GM23338 (cell line): ENCODE results near the gene KLHL12. TPM values are rescaled to one million over a fixed set of nuclear protein-coding genes. Genes with fewer than 3 reads are reported as not detected.

Source experiments
- ATAC-seq: fragments of 200-7000 bp; cut with Tn5 transposase; 3 replicates; pipeline ENCODE4 v1.9.1; 2020
- DNase-seq: peaks from one replicate; pipeline ENCODE4 v3.0.0-alpha.2; 2015; ENCODE audit warnings: low spot score
- H2AFZ ChIP-seq: fragments of 200-600 bp; sonication (generic); 2 replicates; pipeline ENCODE4 v1.8.0; 2016; ENCODE audit warnings: antibody characterized with exemption, mild to moderate bottlenecking, moderate library complexity
- H3F3A ChIP-seq: fragments of 200-600 bp; sonication (generic); replicated peaks from 2 replicates; pipeline ENCODE4 v1.8.0; 2017; ENCODE audit warnings: antibody characterized with exemption, mixed run types, low read depth
- H3K27ac ChIP-seq: fragments of 200-600 bp; sonication (generic); 2 replicates; pipeline ENCODE4 v1.6.1; 2016; ENCODE audit warnings: low read depth
- H3K27me3 ChIP-seq: fragments of 200-600 bp; sonication (generic); 2 replicates; pipeline ENCODE4 v1.8.0; 2016; ENCODE audit warnings: mild to moderate bottlenecking, mixed run types, moderate library complexity; ENCODE audit not compliant: insufficient read depth
- H3K36me3 ChIP-seq: fragments of 200-600 bp; sonication (generic); 2 replicates; pipeline ENCODE4 v1.8.0; 2016; ENCODE audit warnings: mild to moderate bottlenecking; ENCODE audit not compliant: insufficient read depth
- H3K4me1 ChIP-seq: fragments of 200-600 bp; sonication (generic); 2 replicates; pipeline ENCODE4 v1.8.0; 2016; ENCODE audit warnings: mild to moderate bottlenecking, moderate library complexity; ENCODE audit not compliant: insufficient read depth
- H3K4me2 ChIP-seq: fragments of 200-600 bp; sonication (generic); 2 replicates; pipeline ENCODE4 v1.7.1; 2017; ENCODE audit warnings: mixed run types
- H3K4me3 ChIP-seq: fragments of 200-600 bp; sonication (generic); 2 replicates; pipeline ENCODE4 v1.6.1; 2016; ENCODE audit warnings: mixed run types
- H3K79me2 ChIP-seq: fragments of 200-600 bp; sonication (generic); replicated peaks from 2 replicates; pipeline ENCODE4 v1.8.0; 2017; ENCODE audit warnings: mild to moderate bottlenecking; ENCODE audit not compliant: insufficient read depth
- H3K9me2 ChIP-seq: fragments of 200-600 bp; sonication (generic); 2 replicates; pipeline ENCODE4 v1.8.0; 2017; ENCODE audit not compliant: insufficient read depth
- H4K20me1 ChIP-seq: fragments of 200-600 bp; sonication (generic); replicated peaks from 2 replicates; pipeline ENCODE4 v1.8.0; 2017; ENCODE audit warnings: mild to moderate bottlenecking; ENCODE audit not compliant: insufficient read depth
- H3K27ac Mint-ChIP-seq: 2 replicates; pipeline ENCODE4 v1.8.0; 2020; ENCODE audit warnings: inconsistent platforms, mild to moderate bottlenecking, moderate library complexity, mixed read lengths
- H3K27me3 Mint-ChIP-seq: 3 replicates; pipeline ENCODE4 v1.8.0; 2022; ENCODE audit warnings: low read depth, mild to moderate bottlenecking, moderate library complexity, mixed read lengths, inconsistent platforms; ENCODE audit not compliant: insufficient read depth, poor library complexity
- H3K36me3 Mint-ChIP-seq: 3 replicates; pipeline ENCODE4 v1.8.0; 2021; ENCODE audit warnings: low read depth, mild to moderate bottlenecking, inconsistent platforms, moderate library complexity, mixed read lengths
- H3K4me1 Mint-ChIP-seq: 3 replicates; pipeline ENCODE4 v1.8.0; 2020; ENCODE audit warnings: mild to moderate bottlenecking, inconsistent platforms, mixed read lengths
- H3K4me3 Mint-ChIP-seq: 3 replicates; pipeline ENCODE4 v1.8.0; 2021; ENCODE audit warnings: moderate library complexity, mild to moderate bottlenecking, inconsistent platforms, mixed read lengths
- H3K9me3 Mint-ChIP-seq: 3 replicates; pipeline ENCODE4 v1.8.0; 2020; ENCODE audit warnings: moderate library complexity, mild to moderate bottlenecking, inconsistent platforms, mixed read lengths
- CREB1 ChIP-seq: fragments of 250-450 bp; sonication (Bioruptor Pico); IDR thresholded peaks from 2 replicates; pipeline ENCODE4 v1.5.0; 2020; ENCODE audit warnings: low read depth, mild to moderate bottlenecking, moderate library complexity
- CTCF ChIP-seq, 2 experiments: fragments of 200-600 bp in 1 of 2; sonication (generic) in 1 of 2; conservative IDR thresholded peaks; 2 replicates each; pipeline versions ENCODE4 v1.5.1 to v1.6.1; 2016 to 2017; ENCODE audit warnings: antibody characterized with exemption in 2 of 2, low read depth in 2 of 2, mild to moderate bottlenecking in 2 of 2, moderate library complexity in 1 of 2
- ETS1 ChIP-seq: IDR thresholded peaks from 2 replicates; pipeline ENCODE4 v1.6.1; 2016; ENCODE audit warnings: antibody characterized with exemption
- EZH2 ChIP-seq: fragments of 200-600 bp; sonication (generic); IDR thresholded peaks from one replicate; pipeline ENCODE4 v1.8.0; 2017; ENCODE audit warnings: antibody characterized with exemption, mild to moderate bottlenecking, low read depth; ENCODE audit not compliant: unreplicated experiment
- EZH2phosphoT487 ChIP-seq: fragments of 200-600 bp; sonication (generic); IDR thresholded peaks from one replicate; pipeline ENCODE4 v1.8.1; 2018; ENCODE audit warnings: antibody characterized with exemption; ENCODE audit not compliant: unreplicated experiment
- JUNB ChIP-seq: IDR thresholded peaks from one replicate; pipeline ENCODE4 v1.6.1; 2016; ENCODE audit warnings: antibody characterized with exemption; ENCODE audit not compliant: unreplicated experiment
- NANOG ChIP-seq: IDR thresholded peaks from 2 replicates; pipeline ENCODE4 v1.6.1; 2016; ENCODE audit warnings: antibody characterized with exemption, borderline replicate concordance
- POLR2AphosphoS5 ChIP-seq: IDR thresholded peaks from 2 replicates; pipeline ENCODE4 v1.6.1; 2016; ENCODE audit warnings: antibody characterized with exemption, low read depth
- REST ChIP-seq: IDR thresholded peaks from one replicate; pipeline ENCODE4 v1.6.1; 2018; ENCODE audit warnings: antibody characterized with exemption; ENCODE audit not compliant: unreplicated experiment
- STAT1 ChIP-seq: IDR thresholded peaks from one replicate; pipeline ENCODE4 v1.6.1; 2016; ENCODE audit warnings: antibody characterized with exemption; ENCODE audit not compliant: unreplicated experiment
- ZNF114 ChIP-seq: fragments of 250-450 bp; sonication (Bioruptor Pico); IDR thresholded peaks from 2 replicates; pipeline ENCODE4 v1.5.0; 2020; ENCODE audit warnings: mild to moderate bottlenecking, moderate library complexity
- ZNF331 ChIP-seq: fragments of 250-450 bp; sonication (Bioruptor Pico); IDR thresholded peaks from 2 replicates; pipeline ENCODE4 v1.5.0; 2020; ENCODE audit warnings: low read depth, mild to moderate bottlenecking, moderate library complexity
- ZNF462 ChIP-seq: fragments of 250-450 bp; sonication (Bioruptor Pico); IDR thresholded peaks from 2 replicates; pipeline ENCODE4 v1.5.0; 2020; ENCODE audit warnings: mild to moderate bottlenecking, moderate library complexity
- polyA plus RNA-seq: library from polyadenylated mRNA; unstranded; fragments of >200 nt; fragmentation: Nextera tagmentation; extraction: Ambion mirVana; gene quantifications from 2 replicates; pipeline ENCODE4 v1.2.1, GENCODE V29; 2016
- total RNA-seq: library from RNA; depleted of rRNA; stranded (reverse); fragments of >200 nt; shearing (Covaris generic); gene quantifications from 2 replicates; pipeline ENCODE4 v1.2.3, GENCODE V29; 2014

The KLHL12 gene
- total and polyA plus RNA-seq, 2 experiments from 2014 or later = 14.6 to 27.5 TPM

- Histone ChIP-seq H3K4me1 (no peaks in the 10 kb centered on the region), H3K27me3 (no peaks in the 10 kb centered on the region), H3F3A (no peaks in the 10 kb centered on the region), H3K27ac (no peak overlapping the region), H3K4me3 (no peak overlapping the region), H3K79me2 (no peaks in the 10 kb centered on the region), H2AFZ (no peak overlapping the region), H3K4me2 (no peak overlapping the region), H4K20me1 (no peaks in the 10 kb centered on the region), H3K9me2 (no peaks in the 10 kb centered on the region), H3K36me3 (peaks cover 18% of the 10 kb centered on the region)
- no peaks in the 10 kb centered on the region for H3K4me1 Mint-ChIP-seq
- H3K4me3 Mint-ChIP-seq = no peak overlapping the region
- H3K9me3 Mint-ChIP-seq = no peaks in the 10 kb centered on the region
- TF ChIP-seq ETS1 (no peak), REST (no peak), POLR2AphosphoS5 (no peak), ZNF331 (CRISPR knock-in tag) (no peak), EZH2 (no peak), ZNF114 (CRISPR knock-in tag) (no peak), CTCF (conservative IDR thresholded peaks at IDR 0.05; ENCODE audit: low read depth in 2 of 2) (no peak), NANOG (no peak), ZNF462 (CRISPR knock-in tag) (no peak), STAT1 (no peak), EZH2phosphoT487 (no peak), CREB1 (CRISPR knock-in tag) (no peak), JUNB (no peak)
- no peak overlapping the region for H3K27ac Mint-ChIP-seq
- no peak for ATAC-seq
- peaks cover 27% of the 10 kb centered on the region for H3K36me3 Mint-ChIP-seq
- H3K27me3 Mint-ChIP-seq = no peaks in the 10 kb centered on the region
- no peak for DNase-seq
Measured at GRCh38 chr1:202909494-202909893, 17.5 kb downstream of the KLHL12 start.
